Retinal pigment epithelial cell (primary cell): ENCODE results near the gene NELL2.

Experiments used
- DNase-seq: peaks from one replicate; pipeline ENCODE4 v3.0.0-alpha.2; 2010; ENCODE audit warnings: low read depth
- H3K4me3 ChIP-seq: 2 replicates; pipeline ENCODE4 v1.5.1; 2011; ENCODE audit warnings: mild to moderate bottlenecking, low read length, control low read depth, moderate library complexity
- CTCF ChIP-seq: conservative IDR thresholded peaks from 2 replicates; pipeline ENCODE4 v1.5.1; 2011; ENCODE audit warnings: low read depth, low read length, control low read depth, inconsistent platforms

The NELL2 gene

GRCh38 chr12:44476683-44477082 lies 399.4 kb downstream of the NELL2 start:
- no peak overlapping the region for H3K4me3 ChIP-seq
- no peak for DNase-seq
- no peak for TF ChIP-seq CTCF

GRCh38 chr12:44465139-44465538 lies 411.0 kb downstream of the NELL2 start:
- no peak for DNase-seq
- TF ChIP-seq CTCF = peak; percentile 54
- H3K4me3 ChIP-seq = no peak overlapping the region

GRCh38 chr12:44464180-44464579 lies 411.9 kb downstream of the NELL2 start:
- TF ChIP-seq CTCF = no peak
- DNase-seq = no peak
- H3K4me3 ChIP-seq = no peak overlapping the region

GRCh38 chr12:44462729-44463128 lies 413.4 kb downstream of the NELL2 start:
- no peak for DNase-seq
- TF ChIP-seq CTCF = no peak

GRCh38 chr12:44460261-44460660 lies 415.9 kb downstream of the NELL2 start:
- no peak for TF ChIP-seq CTCF
- no peak for DNase-seq
- H3K4me3 ChIP-seq = no peak overlapping the region

More at GRCh38 chr12:44462729-44463128, 413.4 kb downstream of the NELL2 start:
- no peak overlapping the region for H3K4me3 ChIP-seq

GRCh38 chr12:44459569-44459968 lies 416.5 kb downstream of the NELL2 start:
- no peak for TF ChIP-seq CTCF
- no peak for DNase-seq
- no peak overlapping the region for H3K4me3 ChIP-seq
